Cardiac fibroblast (primary cell): Measurements from ENCODE around the gene DUSP6.

Source experiments
- DNase-seq, 2 donors: peaks; one replicate each; pipeline versions ENCODE4 v3.0.0 to v3.0.0-alpha.2; 2010; ENCODE audit warnings: low read depth in 2 of 2
- H3K4me3 ChIP-seq, 2 donors: replicated peaks in 1 of 2; 1 replicate in 1 of 2; 2 replicates in 1 of 2; pipeline ENCODE4 v1.5.1; 2011; ENCODE audit warnings: low read depth in 2 of 2, low read length in 2 of 2, mild to moderate bottlenecking in 2 of 2, moderate library complexity in 1 of 2
- CTCF ChIP-seq: IDR thresholded peaks from one replicate; pipeline ENCODE4 v1.5.1; 2011; ENCODE audit warnings: low read depth, mild to moderate bottlenecking, low read length, inconsistent platforms

DUSP6 gene

GRCh38 chr12:89373763-89374572 lies 21.7 kb upstream of the DUSP6 start:
- H3K4me3 ChIP-seq = no peak overlapping the region
- no peak for TF ChIP-seq CTCF
- DNase-seq = peak; percentile 86 to 92

DNA sequence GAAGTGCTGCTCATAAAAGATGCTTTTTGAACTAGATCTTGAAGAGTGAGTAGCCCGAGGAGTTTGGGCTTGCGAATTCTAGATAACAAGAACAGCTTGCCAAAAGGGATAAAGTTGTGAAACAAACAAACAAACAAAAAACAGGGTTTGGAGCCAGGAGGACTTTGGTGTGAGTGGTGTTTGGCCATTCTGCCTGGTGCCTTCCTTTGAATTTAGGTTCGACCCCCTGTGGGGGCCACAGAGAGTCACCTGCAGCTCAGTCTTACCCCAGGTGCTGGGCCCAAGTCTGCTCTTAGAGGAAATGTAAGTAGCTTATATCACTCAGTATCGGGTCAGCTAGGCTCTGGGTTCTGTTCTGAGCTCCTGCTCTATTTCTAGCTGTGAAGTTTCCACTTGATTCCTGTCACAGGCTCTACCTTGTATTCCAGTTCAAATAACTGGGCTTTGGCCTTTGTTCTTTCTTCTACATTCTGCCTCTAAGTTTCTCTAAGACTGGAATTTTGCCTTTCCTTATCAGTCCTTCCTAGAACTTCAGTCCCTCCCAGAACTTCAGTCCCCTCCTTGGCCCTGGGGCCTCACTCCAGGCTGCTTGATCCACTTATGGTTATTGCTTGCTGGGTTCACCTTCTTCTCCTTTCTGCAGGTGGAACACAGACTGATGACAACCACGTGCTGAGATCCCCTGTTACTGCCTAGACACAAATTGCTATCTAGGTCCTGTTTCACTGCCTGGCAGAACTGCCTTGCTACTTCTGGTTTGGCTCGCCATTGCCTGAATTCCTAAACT lies 20.5 kb upstream of the DUSP6 start:
- H3K4me3 ChIP-seq = no peak overlapping the region
- no peak for TF ChIP-seq CTCF
- DNase-seq = peak; percentile 8 to 23

DNA sequence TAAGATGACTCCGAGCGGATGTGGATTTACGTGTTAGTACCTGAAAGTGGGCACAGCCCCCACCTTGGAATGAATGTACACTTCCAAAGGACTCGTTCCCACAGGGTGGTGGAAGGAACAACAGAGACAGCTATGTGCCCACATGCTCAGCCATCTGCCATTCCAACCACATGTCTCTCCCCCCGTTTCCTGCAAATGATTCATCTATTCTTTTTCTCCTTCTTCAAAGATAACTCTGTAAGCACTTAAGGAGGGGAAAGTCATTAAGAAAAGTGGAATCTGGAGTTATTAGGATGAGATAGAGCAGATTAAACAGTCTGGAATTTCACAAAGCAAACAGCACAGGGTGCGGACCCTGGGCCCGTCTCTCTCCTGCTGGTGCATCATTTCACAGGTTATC lies 18.5 kb upstream of the DUSP6 start:
- TF ChIP-seq CTCF = no peak
- DNase-seq = peak; percentile 78 to 90
- no peak overlapping the region for H3K4me3 ChIP-seq

DNA sequence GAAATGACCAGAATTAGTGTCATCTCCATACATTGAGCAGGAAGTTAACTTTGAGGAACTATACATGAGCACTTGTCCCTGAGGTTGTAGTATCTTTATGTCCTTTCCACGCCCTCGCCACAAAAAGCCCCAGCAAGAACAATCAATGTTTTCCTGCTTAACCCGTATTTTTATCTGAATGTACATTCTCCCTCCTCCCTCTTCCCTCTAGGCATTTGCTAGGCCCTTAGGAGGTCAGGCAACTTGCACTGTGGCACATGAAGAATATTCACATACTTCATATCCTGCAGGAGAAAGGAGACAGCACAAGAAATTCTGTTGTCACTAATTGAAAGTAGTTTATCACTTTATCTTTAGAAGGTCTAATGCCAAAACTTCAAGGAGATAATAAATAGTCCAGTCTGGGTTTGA lies 18.1 kb upstream of the DUSP6 start:
- H3K4me3 ChIP-seq = no peak overlapping the region
- TF ChIP-seq CTCF = no peak
- DNase-seq = peak in 1 of 2 donors; percentile 37

GRCh38 chr12:89369166-89369565 lies 16.9 kb upstream of the DUSP6 start:
- DNase-seq = no peak
- no peak for TF ChIP-seq CTCF
- no peak overlapping the region for H3K4me3 ChIP-seq

- TF ChIP-seq CTCF = no peak
- H3K4me3 ChIP-seq = no peak overlapping the region
- no peak for DNase-seq
Measured at GRCh38 chr12:89368391-89368790, 16.1 kb upstream of the DUSP6 start.
